Glutamatergic neuron (in vitro differentiated cells): ENCODE data around the gene TNN. TPM values are rescaled to one million over a fixed set of nuclear protein-coding genes. Genes with fewer than 3 reads are reported as not detected.

Experiments
- DNase-seq: peaks from one replicate; pipeline ENCODE4 v3.0.0; 2022
- H3K27ac Mint-ChIP-seq: one replicate; pipeline ENCODE4 v1.8.0; 2020; ENCODE audit warnings: mild to moderate bottlenecking, mixed read lengths, inconsistent platforms; ENCODE audit not compliant: unreplicated experiment
- H3K27me3 Mint-ChIP-seq: one replicate; pipeline ENCODE4 v1.8.0; 2020; ENCODE audit warnings: mild to moderate bottlenecking, moderate library complexity, mixed read lengths, inconsistent platforms; ENCODE audit not compliant: unreplicated experiment
- H3K36me3 Mint-ChIP-seq: one replicate; pipeline ENCODE4 v1.8.0; 2020; ENCODE audit warnings: mild to moderate bottlenecking, mixed read lengths, inconsistent platforms; ENCODE audit not compliant: unreplicated experiment
- H3K4me1 Mint-ChIP-seq: one replicate; pipeline ENCODE4 v1.8.0; 2020; ENCODE audit warnings: mild to moderate bottlenecking, low read depth, mixed read lengths, inconsistent platforms; ENCODE audit not compliant: unreplicated experiment
- H3K4me3 Mint-ChIP-seq: one replicate; pipeline ENCODE4 v1.8.0; 2020; ENCODE audit warnings: mild to moderate bottlenecking, mixed read lengths, inconsistent platforms; ENCODE audit not compliant: unreplicated experiment
- H3K9me3 Mint-ChIP-seq: one replicate; pipeline ENCODE4 v1.8.0; 2020; ENCODE audit warnings: mild to moderate bottlenecking, moderate library complexity, mixed read lengths, inconsistent platforms; ENCODE audit not compliant: unreplicated experiment
- CTCF ChIP-seq: fragments of 200-600 bp; sonication (generic); IDR thresholded peaks from one replicate; pipeline ENCODE4 v1.5.0; 2021; ENCODE audit not compliant: partially characterized antibody, unreplicated experiment
- total RNA-seq: library from RNA; stranded (reverse); fragmentation: NEBNext Ultra II Directional; extraction: Animal tissue kit (Norgen Biotek cat#: 25700); gene quantifications from one replicate; pipeline ENCODE4 v1.2.1, GENCODE V29; 2021; ENCODE audit not compliant: unreplicated experiment

Gene TNN
- total RNA-seq, 1 donor from 2014 or later: not detected

GRCh38 chr1:175176246-175176645 lies 108.6 kb downstream of the TNN start:
- H3K9me3 Mint-ChIP-seq: peaks cover 2% of the 10 kb centered on the region
- no peaks in the 10 kb centered on the region for H3K4me1 Mint-ChIP-seq
- H3K36me3 Mint-ChIP-seq: no peaks in the 10 kb centered on the region
- no peak for TF ChIP-seq CTCF
- no peak for DNase-seq
- no peak overlapping the region for H3K27ac Mint-ChIP-seq
- no peak overlapping the region for H3K4me3 Mint-ChIP-seq
- no peaks in the 10 kb centered on the region for H3K27me3 Mint-ChIP-seq

GRCh38 chr1:175178056-175178455 lies 110.4 kb downstream of the TNN start:
- DNase-seq: no peak

GRCh38 chr1:175178456-175178855 lies 110.8 kb downstream of the TNN start:
- Mint-ChIP-seq H3K36me3 (no peaks in the 10 kb centered on the region), H3K4me1 (no peaks in the 10 kb centered on the region), H3K9me3 (peaks cover 2% of the 10 kb centered on the region), H3K4me3 (no peak overlapping the region), H3K27me3 (no peaks in the 10 kb centered on the region), H3K27ac (no peak overlapping the region)
- DNase-seq: no peak
- no peak for TF ChIP-seq CTCF

More at GRCh38 chr1:175178056-175178455, 110.4 kb downstream of the TNN start:
- peaks cover 2% of the 10 kb centered on the region for H3K9me3 Mint-ChIP-seq
- no peak for TF ChIP-seq CTCF
- H3K27me3 Mint-ChIP-seq: no peaks in the 10 kb centered on the region
- no peaks in the 10 kb centered on the region for H3K4me1 Mint-ChIP-seq
- H3K36me3 Mint-ChIP-seq: no peaks in the 10 kb centered on the region
- no peak overlapping the region for H3K4me3 Mint-ChIP-seq
- H3K27ac Mint-ChIP-seq: no peak overlapping the region

- Mint-ChIP-seq H3K27ac (no peak overlapping the region), H3K4me3 (no peak overlapping the region), H3K36me3 (no peaks in the 10 kb centered on the region), H3K4me1 (no peaks in the 10 kb centered on the region), H3K9me3 (peaks cover 2% of the 10 kb centered on the region), H3K27me3 (no peaks in the 10 kb centered on the region)
- TF ChIP-seq CTCF: no peak
- no peak for DNase-seq
Measured at GRCh38 chr1:175179837-175180590, 112.4 kb downstream of the TNN start.

- no peaks in the 10 kb centered on the region for H3K27me3 Mint-ChIP-seq
- no peaks in the 10 kb centered on the region for H3K4me1 Mint-ChIP-seq
- H3K9me3 Mint-ChIP-seq: peaks cover 2% of the 10 kb centered on the region
- DNase-seq: no peak
- TF ChIP-seq CTCF: no peak
- no peak overlapping the region for H3K4me3 Mint-ChIP-seq
- no peak overlapping the region for H3K27ac Mint-ChIP-seq
- H3K36me3 Mint-ChIP-seq: no peaks in the 10 kb centered on the region
Measured at GRCh38 chr1:175182201-175182746, 114.6 kb downstream of the TNN start.
